GM18951 (cell line): ENCODE results near the gene RPL36A.

ENCODE experiments used
- POLR2A ChIP-seq: IDR thresholded peaks from 4 replicates; pipeline ENCODE4 v1.6.1; 2011; ENCODE audit warnings: mild to moderate bottlenecking; ENCODE audit not compliant: insufficient read length, insufficient read depth; ENCODE audit errors: extremely low read depth
- in situ Hi-C: fragments of 300-500 bp; cut with MboI; formaldehyde crosslinking; loops from one replicate; pipeline ENCODE4 v1.12.0; 2022; ENCODE audit warnings: low sequenced_read_pairs, mixed read lengths, inconsistent platforms; ENCODE audit not compliant: unreplicated experiment

The RPL36A gene

DNA sequence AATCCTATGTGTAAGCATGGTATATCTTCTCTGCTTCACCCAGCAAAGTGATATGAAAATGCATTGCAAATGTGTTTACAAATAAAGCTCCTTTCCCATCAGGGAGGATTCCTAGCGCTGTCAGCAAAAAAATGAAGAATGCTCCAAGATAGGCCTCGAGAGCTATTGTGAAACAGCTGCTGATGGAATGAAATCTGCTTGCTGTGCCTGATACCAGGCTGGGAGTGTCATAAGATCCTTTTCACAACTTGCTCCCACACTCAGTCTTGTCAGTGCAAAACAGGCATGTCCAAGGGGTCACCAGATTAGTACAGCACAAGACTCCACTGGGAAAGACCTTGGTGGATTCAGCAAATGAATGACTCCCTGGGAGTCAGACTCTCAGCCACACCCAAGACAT is 51.3 kb downstream of the RPL36A start:
- no peak for TF ChIP-seq POLR2A
- in situ Hi-C loops, result no loop called here
